Spleen (tissue), 7 donors: Measurements from ENCODE around the gene NOXA1.
A peak's percentile ranks its signal among the peaks of the same experiment; 100 is the strongest.

Experiments
- CTCF ChIP-seq, 11 experiments: fragments of 200-600 bp in 7 of 11; fragments of 450-650 bp in 4 of 11; sonication (generic) in 4 of 11; IDR thresholded peaks in 8 of 11; conservative IDR thresholded peaks in 3 of 11; 1 replicate in 7 of 11; 2 replicates in 4 of 11; pipeline versions ENCODE4 v1.4.0 to v1.8.0; 2016 to 2021; ENCODE audit warnings: antibody characterized with exemption in 11 of 11, inconsistent platforms in 4 of 11, mild to moderate bottlenecking in 1 of 11
- POLR2A ChIP-seq, 3 donors: fragments of 450-650 bp; IDR thresholded peaks; one replicate each; pipeline ENCODE4 v1.5.1; 2017; ENCODE audit warnings: antibody characterized with exemption in 3 of 3, mild to moderate bottlenecking in 1 of 3
- POLR2AphosphoS5 ChIP-seq, 3 donors: sonication (generic); formaldehyde crosslinking; IDR thresholded peaks; one replicate each; pipeline ENCODE4 v1.5.1; 2017; ENCODE audit warnings: antibody characterized with exemption in 3 of 3
- donor health status: DM: no; HTN: no; CAD: no; lungs with moderate emphysema.
- donor health status: DM: no; HTN: no; CAD: no.
- donor health status: DM: no; HTN: no; CAD: no.

GRCh38 chr9:137391411-137391754 is 31.8 kb upstream of the NOXA1 start:
- TF ChIP-seq POLR2A (IDR thresholded peaks at IDR 0.05) (no peak), CTCF (IDR thresholded peaks at IDR 0.05 in 8 of 11, conservative IDR thresholded peaks at IDR 0.05 in 3 of 11) (no peak), POLR2AphosphoS5 (IDR thresholded peaks at IDR 0.05) (peak in 2 of 3 donors; percentile 71 to 74)
